ENCODE data around the gene PRKCB. TPM values are rescaled to one million over a fixed set of nuclear protein-coding genes. Genes with fewer than 3 reads are reported as not detected.

PRKCB gene
- total and polyA plus RNA-seq, 2 of the 8 experiments (the other 6 are each of a cell fraction or from before 2014, with no cell fraction given), result 7.1 to 12.1 TPM

GRCh38 chr16:24216961-24217360, 381.2 kb downstream of the PRKCB start (continued):
- TF ChIP-seq GABPA (IDR thresholded peaks at IDR 0.05; ENCODE audit: borderline replicate concordance, insufficient read depth, low read length), result no peak
- TF ChIP-seq TEAD4 (IDR thresholded peaks at IDR 0.05; ENCODE audit: low read depth, low read length), result no peak
- TF ChIP-seq SP1 (IDR thresholded peaks at IDR 0.05; ENCODE audit: low read depth, low read length), result no peak
